Caco-2 (cell line): Measurements from ENCODE around the gene GOLGA6C. TPM values are rescaled to one million over a fixed set of nuclear protein-coding genes. Genes with fewer than 3 reads are reported as not detected.
"Not testable (repeated sequence)": the region's sequence is repeated elsewhere in the genome, so short reads cannot be mapped to it uniquely, and the experiment has no call there.

Source experiments
- BruUV-seq: library from RNA; stranded (reverse); fragments of 400-500 nt; replicated peaks from 2 replicates; lab custom pipeline; 2021; lab: Mats Ljungman, UMichigan
- CTCF ChIA-PET: fragments of 300-600 bp; sonication (Branson Sonifier 250); formaldehyde crosslinking; loops from one replicate; lab custom pipeline; 2022; ENCODE audit warnings: antibody characterized with exemption; lab: Charles Lee
- POLR2A ChIA-PET: fragments of 300-600 bp; sonication (Branson Sonifier 250); formaldehyde crosslinking; loops from one replicate; lab custom pipeline; 2022; ENCODE audit warnings: antibody characterized with exemption; lab: Charles Lee
- DNase-seq, 2 experiments: peaks; one replicate each; pipeline versions ENCODE4 v3.0.0 to v3.0.0-alpha.2; 2020 to 2022
- H3K27me3 ChIP-seq: replicated peaks from 2 replicates; pipeline ENCODE4 v1.6.0; 2011; ENCODE audit warnings: low read length; ENCODE audit not compliant: control insufficient read depth, insufficient read depth
- H3K36me3 ChIP-seq: 2 replicates; pipeline ENCODE4 v1.5.1; 2011; ENCODE audit warnings: low read length; ENCODE audit not compliant: control insufficient read depth, insufficient read depth
- H3K4me1 ChIP-seq: fragments of 250-450 bp; sonication (Bioruptor Pico); 2 replicates; pipeline ENCODE4 v1.5.1; 2020; ENCODE audit warnings: mild to moderate bottlenecking
- H3K4me3 ChIP-seq: 2 replicates; pipeline ENCODE4 v1.5.1; 2011; ENCODE audit warnings: low read depth, mild to moderate bottlenecking, control low read depth, low read length
- H3K9me3 ChIP-seq: fragments of 250-450 bp; sonication (Bioruptor Pico); 2 replicates; pipeline ENCODE4 v1.5.1; 2020; ENCODE audit warnings: mild to moderate bottlenecking, moderate library complexity
- H3K27ac Mint-ChIP-seq: one replicate; pipeline ENCODE4 v1.8.0; 2022; ENCODE audit warnings: mixed read lengths; ENCODE audit not compliant: unreplicated experiment
- H3K27me3 Mint-ChIP-seq: one replicate; pipeline ENCODE4 v1.8.0; 2022; ENCODE audit warnings: mixed read lengths; ENCODE audit not compliant: insufficient read depth, unreplicated experiment
- H3K36me3 Mint-ChIP-seq: one replicate; pipeline ENCODE4 v1.8.0; 2022; ENCODE audit warnings: mild to moderate bottlenecking, mixed read lengths; ENCODE audit not compliant: insufficient read depth, unreplicated experiment
- H3K4me1 Mint-ChIP-seq: one replicate; pipeline ENCODE4 v1.8.0; 2022; ENCODE audit warnings: low read depth, mixed read lengths; ENCODE audit not compliant: unreplicated experiment
- H3K4me3 Mint-ChIP-seq: one replicate; pipeline ENCODE4 v1.8.0; 2022; ENCODE audit warnings: mild to moderate bottlenecking, moderate library complexity, mixed read lengths; ENCODE audit not compliant: unreplicated experiment
- H3K9me3 Mint-ChIP-seq: one replicate; pipeline ENCODE4 v1.8.0; 2022; ENCODE audit warnings: mixed read lengths; ENCODE audit not compliant: unreplicated experiment
- CTCF ChIP-seq, 2 experiments: fragments of 200-600 bp in 1 of 2; IDR thresholded peaks; 1 replicate in 1 of 2; 2 replicates in 1 of 2; pipeline versions ENCODE4 v1.5.1 to v1.8.0; 2011 to 2022; ENCODE audit warnings: antibody characterized with exemption in 1 of 2, control low read depth in 1 of 2, inconsistent platforms in 1 of 2, low read depth in 1 of 2, low read length in 1 of 2, mild to moderate bottlenecking in 1 of 2, moderate library complexity in 1 of 2; ENCODE audit not compliant: insufficient read depth in 1 of 2, severe bottlenecking in 1 of 2, unreplicated experiment in 1 of 2
- intact Hi-C: fragments of 100-400 bp; cut with micrococcal nuclease; formaldehyde crosslinking; loops from one replicate; pipeline ENCODE4 v1.10.0; 2022; ENCODE audit not compliant: unreplicated experiment
- total RNA-seq: library from RNA; stranded (reverse); gene quantifications from 2 replicates; pipeline ENCODE4 v1.2.3, GENCODE V29; 2022

Gene GOLGA6C
- total RNA-seq, 1 experiment from 2014 or later, result not detected

GRCh38 chr15:75302318-75302717 is 44.2 kb downstream of the GOLGA6C start:
- CTCF ChIA-PET, result interaction anchor here (0.9 kb wide), 1 partner anchor 269 kb away, joined by 3 read pairs; no protein-coding TSS in a partner anchor
- BruUV-seq, result no TSS peak
- Histone ChIP-seq H3K27me3 (no peaks in the 10 kb centered on the region), H3K4me1 (no peaks in the 10 kb centered on the region), H3K36me3 (no peaks in the 10 kb centered on the region), H3K9me3 (no peaks in the 10 kb centered on the region), H3K4me3 (no peak overlapping the region)
- DNase-seq, result no peak
- Mint-ChIP-seq H3K36me3 (no peaks in the 10 kb centered on the region), H3K4me1 (no peaks in the 10 kb centered on the region), H3K4me3 (no peak overlapping the region), H3K9me3 (no peaks in the 10 kb centered on the region), H3K27ac (no peak overlapping the region), H3K27me3 (peaks cover 19% of the 10 kb centered on the region)
- POLR2A ChIA-PET, result no interaction called here
- TF ChIP-seq CTCF (IDR thresholded peaks at IDR 0.05; ENCODE audit: insufficient read depth in 1 of 2, low read depth in 1 of 2, low read length in 1 of 2, severe bottlenecking in 1 of 2, unreplicated experiment in 1 of 2), result no peak
- intact Hi-C loops, result no loop called here

- H3K4me1 ChIP-seq, H3K4me1 Mint-ChIP-seq, H3K4me3 Mint-ChIP-seq, DNase-seq, BruUV-seq, H3K9me3 ChIP-seq, H3K4me3 ChIP-seq, POLR2A ChIA-PET, intact Hi-C loops, H3K27me3 ChIP-seq, H3K36me3 ChIP-seq, H3K36me3 Mint-ChIP-seq, H3K9me3 Mint-ChIP-seq, H3K27ac Mint-ChIP-seq: not testable (repeated sequence)
- CTCF ChIA-PET, result interaction anchor here (0.9 kb wide), 1 partner anchor 269 kb away, joined by 3 read pairs; no protein-coding TSS in a partner anchor
- peaks cover 19% of the 10 kb centered on the region for H3K27me3 Mint-ChIP-seq
Observed at GRCh38 chr15:75302753-75303152, 44.6 kb downstream of the GOLGA6C start.

GRCh38 chr15:75306188-75306587 is 48.1 kb downstream of the GOLGA6C start:
- Histone ChIP-seq H3K36me3 (no peaks in the 10 kb centered on the region), H3K4me3 (no peak overlapping the region), H3K4me1 (no peaks in the 10 kb centered on the region), H3K9me3 (no peaks in the 10 kb centered on the region), H3K27me3 (no peaks in the 10 kb centered on the region)
- H3K36me3 Mint-ChIP-seq, result no peaks in the 10 kb centered on the region
- no peak overlapping the region for H3K27ac Mint-ChIP-seq
- H3K9me3 Mint-ChIP-seq, result no peaks in the 10 kb centered on the region
- H3K27me3 Mint-ChIP-seq, result peaks cover 30% of the 10 kb centered on the region
- ChIA-PET CTCF (interaction anchor here (0.5 kb wide), 1 partner anchor 1152 kb away, joined by 7 read pairs; no protein-coding TSS in a partner anchor), POLR2A (interaction anchor here (0.6 kb wide), 1 partner anchor 300 kb away, joined by 4 read pairs; no protein-coding TSS in a partner anchor)
- H3K4me3 Mint-ChIP-seq, result no peak overlapping the region
- H3K4me1 Mint-ChIP-seq, result no peaks in the 10 kb centered on the region
- intact Hi-C loops, result no loop called here
- DNase-seq, result no peak
- no peak for TF ChIP-seq CTCF (IDR thresholded peaks at IDR 0.05; ENCODE audit: insufficient read depth in 1 of 2, low read depth in 1 of 2, low read length in 1 of 2, severe bottlenecking in 1 of 2, unreplicated experiment in 1 of 2)
- no TSS peak for BruUV-seq
